ENCODE measurements around the gene SCRN2.

SCRN2 gene

DNA sequence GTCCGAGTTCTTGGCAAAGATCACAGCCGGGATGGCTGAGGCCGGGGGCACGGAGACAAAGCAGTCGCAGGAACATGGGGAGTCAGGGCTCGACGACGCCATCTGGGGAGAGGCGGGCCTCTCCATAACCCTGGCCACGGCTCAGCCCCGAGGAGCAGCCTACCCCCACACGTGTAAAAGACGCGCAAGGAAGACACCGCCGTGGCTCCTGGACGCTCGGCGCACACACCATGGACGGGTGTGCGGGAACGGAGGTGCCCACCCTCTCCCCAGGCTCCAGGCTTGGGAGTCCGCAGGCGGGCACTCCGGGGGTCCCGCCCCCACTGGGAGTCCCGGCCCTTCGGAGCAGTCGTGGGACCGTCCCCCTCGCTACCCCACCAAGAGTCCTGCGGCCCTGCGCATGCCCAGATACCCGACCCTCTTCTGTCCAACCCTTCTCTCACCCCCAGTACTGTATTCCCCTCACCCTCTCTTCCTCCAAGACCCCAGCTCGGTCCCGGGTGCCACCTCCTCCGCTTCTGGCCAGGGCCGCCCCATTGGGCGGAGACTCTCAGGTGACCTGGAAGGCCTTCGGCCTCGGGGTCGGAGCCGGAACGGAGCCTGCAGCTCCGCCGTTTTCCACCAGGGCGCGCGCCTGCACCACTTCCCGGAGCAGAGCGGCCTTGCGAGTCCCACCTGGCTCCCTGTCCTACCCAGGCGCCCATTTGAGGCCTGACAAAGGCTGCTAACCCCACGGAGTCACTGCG is at the start of gene SCRN2:
SCRN2 (minus strand) TSS at position 532 of the 746 bp plus-strand sequence; CDS start at position 102, 430 bp downstream.
- peak; percentile 83 to 89 for DNase-seq (ENCODE audit: low read depth in 2 of 2)

DNA sequence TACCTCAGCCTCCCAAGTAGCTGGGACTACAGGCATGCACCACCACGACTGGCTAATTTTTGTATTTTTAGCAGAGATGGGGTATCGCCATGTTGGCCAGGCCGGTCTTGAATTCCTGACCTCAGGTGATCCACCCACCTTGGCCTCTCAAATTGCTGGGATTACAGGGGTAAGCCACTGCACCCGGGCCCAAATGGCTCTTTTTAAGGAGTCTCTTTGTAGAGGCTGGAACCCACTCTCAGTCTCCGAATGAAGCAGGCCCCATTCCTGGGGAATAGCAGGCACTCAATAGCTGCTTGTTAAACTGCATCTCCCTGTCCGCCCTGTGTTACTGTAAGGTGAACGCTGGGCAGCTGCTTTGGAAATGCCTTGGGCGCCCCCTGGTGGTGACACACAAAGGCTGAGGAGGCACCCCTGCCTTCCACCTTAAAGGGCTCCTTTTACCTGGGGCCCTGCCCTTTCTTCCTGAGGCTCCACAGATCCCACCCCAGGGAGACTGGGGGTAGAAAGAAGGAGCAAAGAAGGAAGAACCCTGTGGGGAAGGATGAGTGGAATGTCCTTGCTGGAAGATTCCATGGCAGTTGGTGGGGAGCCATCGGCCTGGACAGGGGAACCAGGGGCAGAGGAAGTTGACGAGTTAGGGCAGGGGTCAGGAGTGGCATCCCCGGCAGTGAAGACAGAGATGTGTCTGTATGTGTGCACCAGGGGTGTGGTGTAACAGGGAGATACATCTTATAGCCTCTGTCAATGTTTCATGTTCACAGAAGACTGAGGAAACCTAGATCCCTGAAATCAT is 48.9 kb upstream of the SCRN2 start:
- peak; percentile 88 to 94 for DNase-seq (ENCODE audit: low read depth in 2 of 2)

DNA sequence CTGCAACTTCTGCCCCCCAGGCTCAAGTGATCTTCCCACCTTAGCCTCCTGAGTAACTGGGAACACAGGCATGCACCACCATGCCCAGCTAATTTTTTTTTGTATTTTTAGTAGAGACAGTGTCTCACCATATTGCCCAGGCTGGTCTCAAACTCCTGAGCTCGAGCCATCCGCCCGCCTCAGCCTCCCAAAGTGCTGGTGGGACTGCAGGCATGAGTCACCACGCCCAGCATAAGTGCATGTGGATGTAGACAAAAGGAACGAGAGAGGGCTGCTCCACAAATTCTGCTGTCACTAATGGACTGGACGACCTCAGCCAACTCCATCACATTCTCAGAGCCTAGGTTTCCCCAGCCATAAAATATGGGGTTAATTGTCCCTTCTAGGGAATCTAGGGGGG is 47.2 kb upstream of the SCRN2 start:
- no peak for DNase-seq (ENCODE audit: low read depth in 2 of 2)

DNA sequence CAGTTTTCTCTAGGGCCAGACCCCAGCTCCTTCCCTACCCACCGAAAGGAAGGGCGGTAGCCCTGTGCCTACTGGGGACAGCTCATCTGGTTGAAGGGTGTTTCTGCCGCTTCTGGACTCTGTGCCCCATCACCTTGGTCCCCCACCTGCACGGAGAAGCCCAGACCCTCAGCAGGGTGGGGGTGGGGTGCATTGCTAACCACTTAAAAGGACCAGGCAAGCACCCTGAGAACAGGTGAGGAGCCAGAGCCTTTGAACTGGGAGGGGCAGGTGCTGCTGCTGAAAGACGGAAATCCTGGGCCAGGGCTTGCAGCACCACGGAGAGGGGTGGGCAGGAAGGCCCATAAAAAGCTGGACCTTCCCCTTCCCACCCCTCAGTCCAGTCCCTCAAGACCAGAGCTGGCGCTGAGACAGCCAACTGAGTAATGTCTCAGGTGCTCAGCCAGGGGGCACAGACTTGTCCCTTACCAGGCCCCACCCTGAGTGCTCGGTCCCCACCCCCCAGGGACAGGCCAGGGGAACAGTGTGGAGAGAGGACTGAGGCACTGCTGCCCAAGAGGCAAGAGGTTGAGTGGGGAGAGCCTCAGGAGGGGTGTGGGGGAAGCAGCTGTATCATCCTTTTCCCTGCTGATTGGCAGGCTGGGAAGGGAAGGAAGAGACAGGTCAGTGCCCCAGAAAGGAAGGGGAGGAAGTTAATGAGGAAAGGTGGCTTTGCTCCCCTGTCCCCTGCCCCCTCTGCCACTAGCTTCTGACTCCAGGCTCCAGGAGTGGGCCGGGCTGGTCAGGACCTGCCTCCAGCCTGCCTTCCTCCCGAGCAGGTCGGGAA is 44.0 kb upstream of the SCRN2 start:
- no peak for DNase-seq (ENCODE audit: low read depth in 2 of 2)

DNA sequence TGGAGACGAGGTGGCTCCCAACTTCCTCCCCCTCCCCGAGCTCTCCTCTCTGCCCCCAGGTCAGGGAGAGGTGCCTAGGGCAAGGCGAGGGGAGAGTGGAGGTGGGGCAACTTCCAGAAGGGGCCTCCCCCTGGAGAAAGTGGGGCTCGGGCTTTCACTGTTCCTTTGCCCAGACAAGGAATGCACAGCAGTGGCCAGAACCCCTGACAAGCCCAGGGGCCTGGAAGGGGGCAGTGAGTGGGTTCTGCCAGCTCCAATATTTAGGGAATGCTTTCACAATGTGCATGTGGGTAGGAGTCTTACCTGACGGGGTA is 43.3 kb upstream of the SCRN2 start:
- DNase-seq (ENCODE audit: low read depth in 2 of 2) = no peak

DNA sequence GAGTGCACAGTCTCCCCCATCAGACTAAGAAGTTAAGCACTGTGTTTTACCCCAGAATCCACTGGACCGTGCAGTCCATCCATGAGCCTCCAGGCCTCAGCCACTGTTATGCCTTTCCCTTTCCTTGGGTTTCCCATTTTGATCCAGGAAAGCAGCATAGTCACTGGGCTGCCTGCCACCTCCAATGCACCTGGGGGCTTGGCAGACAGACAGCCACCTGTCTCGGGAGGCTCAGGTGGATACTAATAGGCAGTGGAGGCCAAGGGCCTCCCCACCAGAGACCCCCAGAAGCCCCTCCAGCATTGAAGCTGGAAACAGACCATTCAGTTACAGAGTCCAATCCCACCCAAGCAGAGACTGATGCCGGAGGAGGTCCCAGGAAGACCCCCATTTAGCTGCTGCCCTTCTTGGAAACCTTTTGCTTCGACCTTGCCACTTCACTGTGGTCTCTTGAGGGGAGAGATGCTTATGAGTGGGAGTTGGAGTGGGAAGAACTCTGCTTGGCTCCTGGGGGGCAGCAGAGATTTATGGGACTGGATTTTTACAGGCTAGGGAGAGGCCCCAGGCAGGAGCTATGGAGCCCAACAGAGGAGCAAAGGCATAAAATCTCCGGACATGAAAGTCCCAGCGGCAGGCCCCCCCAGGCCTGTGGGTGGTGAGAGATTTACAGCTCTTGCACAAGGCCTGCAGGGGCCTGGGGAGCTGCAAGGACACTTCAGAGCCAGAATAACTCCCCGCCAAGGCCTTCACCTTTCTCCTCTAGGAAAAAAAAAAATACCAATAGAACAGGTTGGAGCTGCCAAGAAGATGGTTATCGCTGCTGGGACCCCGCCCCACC is 42.7 kb upstream of the SCRN2 start:
- no peak for DNase-seq (ENCODE audit: low read depth in 2 of 2)

DNA sequence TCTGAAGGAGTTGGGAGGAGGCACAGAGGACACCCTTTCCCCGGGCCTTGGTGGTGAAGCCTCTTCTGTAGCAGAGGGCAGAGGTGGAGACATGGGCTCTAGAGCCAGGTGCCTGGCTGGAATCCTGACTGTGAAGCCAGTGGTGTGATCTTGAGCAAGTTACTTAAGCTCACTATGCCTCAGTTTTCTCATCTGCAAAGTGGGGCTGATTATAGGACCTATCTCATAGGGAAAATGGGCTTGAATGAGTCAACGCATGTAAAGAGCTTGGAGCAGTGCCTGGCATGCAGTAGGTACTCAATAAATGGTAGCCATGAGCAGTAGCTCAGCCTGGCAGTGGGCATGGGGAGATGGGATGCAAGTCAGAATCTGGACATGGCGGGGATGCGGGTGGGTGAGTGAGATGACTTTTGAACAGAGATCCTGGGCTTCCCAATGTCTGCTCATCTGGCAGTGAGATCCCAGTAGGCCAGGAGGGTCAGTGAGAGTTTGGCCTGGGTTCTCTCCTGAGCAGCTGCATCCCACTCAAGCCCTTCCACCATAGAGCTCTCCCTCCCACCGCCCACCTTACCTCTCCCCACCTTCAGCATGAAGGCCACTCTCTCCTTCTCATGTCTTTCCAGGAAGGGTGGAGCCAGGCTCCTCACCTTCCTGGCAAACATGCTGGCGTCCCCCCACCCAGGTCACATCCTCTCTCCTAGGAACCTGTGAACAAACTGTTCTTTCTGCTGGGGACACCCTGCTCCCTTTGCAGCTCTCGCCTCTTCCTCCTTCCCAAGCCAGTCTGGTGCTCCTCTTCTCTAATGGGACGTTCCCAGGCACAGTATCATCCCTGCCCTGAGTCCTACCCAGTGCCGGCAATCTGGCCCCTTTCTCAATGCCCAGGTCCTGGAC is 41.9 kb upstream of the SCRN2 start:
- DNase-seq (ENCODE audit: low read depth in 2 of 2) = no peak

DNA sequence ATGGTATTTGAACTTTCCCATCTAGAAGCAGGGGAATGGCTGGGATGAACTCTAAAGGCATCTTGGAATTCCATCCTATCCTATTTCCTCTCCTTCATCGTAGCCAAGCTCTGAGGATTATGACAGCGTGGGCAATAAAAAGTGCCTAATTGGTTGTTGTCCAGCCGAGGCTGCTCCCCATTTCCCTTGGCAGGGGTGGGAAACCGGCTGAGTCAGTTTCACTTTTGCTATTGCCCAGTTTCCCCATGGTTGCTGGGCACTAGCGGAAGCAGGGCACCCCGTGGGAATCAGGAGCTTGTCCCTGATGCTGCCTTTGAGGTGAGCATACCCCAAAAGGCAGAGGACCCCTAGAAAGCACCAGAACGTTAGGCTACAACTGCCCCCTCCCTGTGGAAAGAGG is 41.2 kb upstream of the SCRN2 start:
- DNase-seq (ENCODE audit: low read depth in 2 of 2) = no peak

DNA sequence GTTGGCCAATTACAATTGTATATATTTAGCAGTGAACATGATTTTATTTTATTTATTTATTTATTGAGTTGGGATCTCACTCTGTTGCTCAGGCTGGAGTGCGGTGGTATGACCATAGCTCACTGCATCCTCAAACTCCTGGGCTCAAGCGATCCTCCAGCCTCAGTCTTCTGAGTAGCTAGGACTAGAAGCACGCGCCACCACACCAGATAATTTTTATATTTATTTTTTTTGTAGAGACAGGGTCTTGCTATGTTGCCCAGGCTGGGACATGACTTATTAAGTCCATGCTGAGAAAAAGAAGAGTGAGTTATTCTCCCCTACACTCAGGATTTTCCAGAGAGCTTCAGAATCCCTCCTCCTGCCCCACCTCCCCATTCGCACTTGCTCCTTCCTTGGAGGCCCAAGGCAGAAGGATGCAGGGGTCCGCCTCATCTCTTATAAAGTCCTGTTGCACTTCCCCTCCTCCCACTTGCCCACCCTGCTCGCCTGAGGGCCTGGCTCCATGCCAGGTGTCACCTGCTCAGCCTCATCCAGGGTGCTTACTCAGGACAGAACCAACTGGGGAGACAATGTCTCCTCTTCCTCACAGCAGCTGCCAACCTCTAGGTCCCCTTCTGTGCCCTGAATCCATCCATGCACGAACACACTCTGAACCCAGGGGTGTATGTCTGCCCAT is 38.8 kb upstream of the SCRN2 start:
- no peak for DNase-seq (ENCODE audit: low read depth in 2 of 2)

DNA sequence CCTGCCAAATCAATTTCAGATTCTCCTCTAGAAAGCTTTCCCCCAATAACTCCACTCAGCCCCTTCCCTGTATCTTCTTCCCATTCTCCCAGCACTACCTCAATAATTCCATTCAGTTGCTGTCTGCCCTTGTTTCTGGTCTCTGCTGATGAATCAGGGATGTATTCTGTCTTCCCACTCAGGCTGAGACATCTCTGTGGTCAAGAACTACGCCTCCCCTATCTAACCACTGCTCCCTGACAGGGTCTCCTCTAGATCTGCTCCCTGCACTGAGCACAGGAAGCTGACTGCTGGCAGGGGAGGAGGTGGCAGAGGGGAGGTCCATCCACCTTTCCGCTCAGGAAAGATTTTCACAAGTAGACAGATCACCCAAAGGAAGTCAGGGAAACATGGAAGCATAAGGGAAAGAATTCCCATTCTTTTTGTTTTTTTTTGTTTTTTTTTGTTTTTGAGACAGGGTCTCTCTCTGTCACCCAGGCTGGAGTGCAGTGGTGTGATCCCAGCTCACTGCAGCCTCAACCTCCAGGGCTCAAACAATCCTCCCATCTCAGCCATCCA is 38.0 kb upstream of the SCRN2 start:
- DNase-seq (ENCODE audit: low read depth in 2 of 2) = no peak

DNA sequence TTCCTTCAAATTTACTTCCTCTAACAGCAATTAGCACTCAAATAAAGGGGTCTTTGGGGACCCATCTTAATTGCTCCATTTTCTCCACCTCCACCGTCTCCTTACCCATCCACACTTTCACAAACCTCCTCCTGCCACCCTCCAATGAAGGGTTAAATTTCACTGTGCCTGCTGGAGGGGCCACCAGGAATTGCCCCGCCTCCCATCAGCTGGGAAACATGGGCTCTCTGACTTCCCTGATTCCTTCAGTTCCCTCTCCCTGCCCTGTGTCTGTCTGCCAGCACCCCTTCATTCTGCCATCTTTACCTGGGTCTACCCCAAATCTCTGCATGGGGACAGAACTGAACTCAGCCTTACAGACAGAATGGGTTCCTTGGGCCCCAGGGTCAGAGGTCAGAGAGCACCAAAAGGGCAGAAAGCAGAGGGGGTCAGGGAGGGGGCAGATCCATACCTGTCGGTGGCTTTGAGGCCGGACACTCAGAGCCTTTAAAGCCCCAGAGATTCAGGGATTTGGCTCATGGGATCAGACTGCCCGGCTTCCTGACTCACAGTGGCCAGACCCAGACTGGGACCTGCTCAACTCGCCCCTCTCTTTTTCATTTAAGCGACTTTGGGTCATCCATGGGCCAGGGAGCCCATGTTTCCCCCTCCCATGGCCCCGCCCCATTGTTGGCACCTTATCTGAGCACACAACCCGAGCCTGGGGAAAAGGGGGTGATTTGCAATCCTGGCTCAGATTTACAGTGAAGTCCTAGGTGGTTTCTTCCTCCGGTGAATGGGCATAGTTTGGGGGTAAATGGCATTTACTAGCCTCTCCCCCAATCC is 37.3 kb upstream of the SCRN2 start:
- no peak for DNase-seq (ENCODE audit: low read depth in 2 of 2)

DNA sequence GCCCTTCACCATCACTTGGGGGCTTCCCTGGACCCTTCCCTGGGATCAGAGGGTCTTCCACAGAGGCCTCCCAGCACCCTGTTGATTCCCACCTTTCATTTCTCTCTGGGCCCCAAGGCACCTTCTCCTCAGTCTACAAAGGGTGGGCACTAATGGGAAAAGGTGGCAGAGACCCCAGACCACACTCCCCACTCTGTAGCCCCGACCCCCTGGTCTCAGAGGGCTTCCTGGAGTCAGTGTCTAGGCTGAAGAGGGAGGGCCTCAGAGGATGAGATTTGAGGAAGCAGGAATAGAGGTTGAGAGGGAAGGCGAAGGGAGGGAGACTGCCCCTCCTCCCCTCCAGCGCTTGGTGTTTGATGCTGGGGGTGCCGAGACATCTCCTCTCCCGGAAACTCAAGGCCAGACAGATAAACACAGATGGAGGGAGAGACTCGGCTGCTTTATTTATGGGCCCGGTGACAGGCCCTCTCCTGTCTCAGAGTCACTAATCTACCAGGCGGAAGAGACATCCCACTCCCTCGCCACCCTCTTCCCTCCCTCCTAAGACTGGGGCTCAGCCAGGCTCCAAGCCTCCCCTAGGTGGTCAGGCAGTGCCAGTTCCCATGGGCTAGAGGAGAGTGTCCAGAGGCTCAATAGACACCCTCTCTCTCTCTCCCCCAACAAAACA is 36.4 kb upstream of the SCRN2 start:
- DNase-seq (ENCODE audit: low read depth in 2 of 2) = no peak

DNA sequence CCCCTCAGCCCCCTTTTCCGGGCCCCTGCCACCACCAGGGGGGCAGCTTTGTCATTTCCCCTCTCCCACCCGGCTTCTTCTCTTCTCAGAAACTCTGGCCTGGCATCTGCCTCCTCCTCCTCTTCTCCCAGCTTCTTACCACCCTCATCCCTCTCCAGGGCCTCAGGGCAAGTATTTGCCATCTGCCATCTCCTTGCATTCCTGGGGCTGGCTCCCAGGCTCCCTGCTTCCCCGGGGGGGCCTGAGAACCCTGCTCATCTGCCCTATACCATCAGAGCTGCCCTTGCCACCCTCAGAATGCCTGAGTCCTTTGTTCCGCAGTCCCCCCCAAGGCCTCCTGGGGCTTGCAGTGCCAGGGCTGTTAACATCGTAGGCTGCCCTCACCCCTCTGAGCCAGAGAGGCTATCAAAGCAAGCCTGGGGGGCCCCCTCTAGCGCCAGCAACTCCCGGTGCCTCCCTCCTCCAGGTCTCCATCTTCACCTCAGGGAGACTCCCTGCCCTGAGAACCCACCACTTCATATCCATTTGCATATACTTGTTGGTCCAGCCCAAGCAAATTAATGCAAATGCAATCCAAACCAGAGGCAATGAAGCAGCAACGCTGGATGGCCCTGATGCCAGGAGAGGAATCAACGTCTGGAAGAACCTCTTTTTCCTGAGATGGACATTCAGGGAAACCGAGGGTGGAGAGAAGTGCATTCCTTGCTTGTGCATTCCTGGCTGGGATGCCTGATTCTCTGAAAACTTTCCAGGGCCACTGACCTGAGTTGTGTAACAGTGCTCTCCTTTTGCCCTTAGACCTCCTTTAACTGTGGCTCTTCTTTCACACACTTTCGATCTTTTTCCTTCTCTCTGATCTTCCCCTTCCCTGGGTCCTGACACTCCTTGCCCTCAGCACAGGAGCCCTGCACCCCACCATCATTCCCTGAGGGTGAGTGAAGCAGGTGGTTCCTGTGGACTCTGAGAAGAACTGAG is 34.2 kb upstream of the SCRN2 start:
- DNase-seq (ENCODE audit: low read depth in 2 of 2) = no peak

DNA sequence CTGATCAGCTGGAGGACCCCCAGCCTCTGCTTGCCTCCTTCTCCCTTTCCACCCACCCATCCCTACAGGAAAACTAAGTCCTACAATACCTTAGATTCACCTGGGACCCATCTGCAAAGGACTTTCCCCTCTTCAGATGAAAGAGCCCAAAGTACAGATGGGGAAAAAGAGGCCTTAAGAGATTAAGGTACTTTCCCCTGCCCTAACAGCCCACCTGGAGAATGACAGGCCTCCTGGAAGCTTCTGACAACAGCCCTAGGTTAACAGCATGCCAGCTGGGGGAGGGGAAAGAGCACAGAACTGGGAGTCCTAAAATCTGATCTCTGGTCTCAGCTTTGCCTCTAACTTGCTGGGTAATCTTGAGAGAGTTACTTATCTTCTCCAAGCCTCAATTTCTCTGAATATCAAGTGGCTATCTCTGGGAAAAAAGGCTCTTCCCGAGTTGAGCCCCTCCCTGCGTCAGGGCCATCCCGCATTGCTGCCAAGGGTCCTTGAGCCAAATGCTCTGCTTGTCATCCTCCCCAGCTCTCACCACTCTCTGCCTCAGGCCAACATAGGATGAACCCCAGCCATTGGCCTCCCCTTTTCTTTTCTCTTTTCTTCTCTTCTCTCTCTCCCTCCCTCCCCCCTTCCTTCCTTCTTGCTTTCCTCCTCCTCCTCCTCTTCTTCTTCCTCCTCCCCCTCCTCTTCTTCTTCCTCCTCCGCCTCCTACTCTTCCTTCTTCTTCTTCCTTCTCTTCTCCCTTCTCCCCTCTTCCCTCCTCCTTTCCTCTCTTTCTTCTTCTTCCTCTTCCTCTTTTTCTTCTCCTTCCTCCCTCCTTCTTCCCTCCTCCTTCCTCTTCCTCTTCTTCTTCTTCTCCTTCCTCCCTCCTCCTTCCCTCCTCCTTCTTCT is 32.4 kb upstream of the SCRN2 start:
- DNase-seq (ENCODE audit: low read depth in 2 of 2) = no peak

DNA sequence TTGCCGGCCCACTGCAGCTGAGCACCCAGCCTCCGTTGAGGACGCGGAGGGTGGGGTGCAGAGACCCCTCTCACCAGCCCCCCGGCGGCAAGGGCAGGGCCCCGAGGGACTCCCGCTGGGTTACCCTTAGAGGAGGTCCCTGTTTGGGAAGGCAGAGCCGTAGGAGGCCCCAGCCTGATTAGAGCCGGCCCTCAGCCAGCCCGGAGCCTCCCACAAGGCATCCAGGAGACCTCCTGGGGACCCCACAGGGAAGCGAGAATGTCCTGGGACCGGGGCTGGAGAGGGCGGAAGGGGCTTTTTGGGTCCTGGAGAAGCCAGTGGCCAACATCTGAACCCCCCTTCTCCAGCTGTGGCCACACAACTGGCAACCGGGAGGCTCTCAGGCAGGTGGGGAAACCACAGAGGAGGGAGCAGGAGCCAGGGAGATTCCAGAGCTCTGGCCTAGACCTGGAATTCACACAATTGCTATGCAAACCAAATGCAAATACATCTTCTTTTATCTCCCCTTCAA is 31.6 kb upstream of the SCRN2 start:
- DNase-seq (ENCODE audit: low read depth in 2 of 2) = no peak
